GM19023 (cell line): Measurements from ENCODE around the gene CADM4.
"Not testable (repeated sequence)": the region's sequence is repeated elsewhere in the genome, so short reads cannot be mapped to it uniquely, and the experiment has no call there.

Experiments
- ATAC-seq: cut with Tn5 transposase; IDR thresholded peaks from one replicate; pipeline ENCODE4 v1.9.1; 2021; ENCODE audit warnings: mild to moderate bottlenecking, moderate library complexity; ENCODE audit not compliant: unreplicated experiment

The CADM4 gene

DNA sequence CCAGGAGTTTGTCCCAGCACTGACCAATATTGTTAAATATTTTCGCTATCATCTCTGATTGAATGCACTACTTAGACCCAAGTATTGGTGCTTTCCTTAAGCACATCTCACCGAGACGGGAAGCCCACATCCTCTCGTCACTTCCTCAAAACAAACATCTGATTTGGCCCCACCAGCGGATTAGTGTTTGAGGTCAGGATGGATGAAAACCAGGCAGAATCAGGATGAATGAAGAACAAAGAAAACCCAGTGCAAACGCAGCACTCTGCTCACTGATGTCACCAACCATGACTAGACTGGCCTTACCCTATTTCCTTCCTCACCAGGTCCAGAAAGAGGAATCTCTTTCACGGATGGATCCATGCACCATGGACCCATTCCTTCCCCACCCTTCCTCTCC is 24.4 kb upstream of the CADM4 start:
- no peak for ATAC-seq

DNA sequence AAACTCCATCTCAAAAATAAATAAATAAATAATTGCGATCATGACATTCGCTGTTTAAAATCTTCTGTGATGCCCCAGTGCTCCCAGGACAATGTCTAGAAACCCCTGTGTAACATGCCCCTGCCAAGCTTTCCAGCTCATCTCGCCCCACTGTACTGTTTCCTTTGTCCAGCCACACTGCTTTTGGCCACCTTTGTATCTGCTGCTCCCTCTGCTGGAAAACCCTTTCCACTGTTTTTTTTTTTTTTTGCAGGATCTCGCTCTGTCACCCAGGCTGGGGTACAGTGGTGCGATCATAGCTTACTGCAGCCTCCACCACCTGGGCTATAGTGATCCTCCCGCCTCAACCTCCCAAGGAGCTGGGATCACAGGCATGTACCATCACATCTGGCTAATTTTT is 22.8 kb upstream of the CADM4 start:
- ATAC-seq, result no peak

- ATAC-seq, result no peak
These were observed 21.3 kb upstream of the CADM4 start for GRCh38 chr19:43660971-43661360.

GRCh38 chr19:43660301-43660970 is 20.8 kb upstream of the CADM4 start:
- no peak for ATAC-seq

GRCh38 chr19:43658494-43658893 is 18.8 kb upstream of the CADM4 start:
- ATAC-seq, result no peak

DNA sequence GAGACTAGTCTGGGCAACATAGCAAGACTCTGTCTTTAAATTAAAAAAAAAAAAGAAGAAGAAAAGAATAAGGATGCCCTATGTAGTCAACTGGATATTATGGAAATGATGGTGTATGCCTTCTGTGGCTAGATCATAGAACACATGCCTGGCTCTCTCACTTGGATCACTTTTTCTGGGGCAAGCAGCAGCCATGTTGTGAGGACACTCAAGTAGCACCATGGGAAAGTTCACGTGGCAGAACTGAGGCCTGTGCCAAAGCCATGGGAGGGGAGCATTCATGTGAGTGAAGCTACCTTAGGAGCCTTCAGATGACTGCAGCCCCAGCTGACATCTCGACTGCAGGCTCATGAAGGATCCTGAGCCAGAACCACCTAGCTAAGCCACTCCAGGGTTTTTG is 18.4 kb upstream of the CADM4 start:
- ATAC-seq, result no peak

DNA sequence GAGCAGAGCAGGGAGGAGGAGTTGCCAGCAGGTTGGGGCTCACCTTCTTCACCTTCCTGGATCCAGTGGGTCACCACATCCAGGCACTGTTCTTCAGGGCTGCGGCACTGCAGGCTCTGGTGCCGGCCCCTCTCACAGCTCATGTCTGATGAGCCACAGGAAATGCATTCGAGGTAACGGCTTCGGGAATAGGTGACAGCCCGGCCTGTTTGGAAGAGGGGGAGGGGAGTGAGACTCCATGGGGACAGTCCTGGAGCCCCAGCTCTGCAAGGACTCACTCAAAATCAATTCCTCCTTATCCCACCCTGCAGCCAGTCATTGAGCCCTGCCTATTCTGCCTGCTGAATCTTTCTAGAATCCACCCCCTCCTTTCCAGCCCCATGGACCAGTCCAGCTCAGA is 16.8 kb upstream of the CADM4 start:
- ATAC-seq, result no peak

- no peak for ATAC-seq
These were observed 12.9 kb upstream of the CADM4 start for GRCh38 chr19:43652546-43652874.

DNA sequence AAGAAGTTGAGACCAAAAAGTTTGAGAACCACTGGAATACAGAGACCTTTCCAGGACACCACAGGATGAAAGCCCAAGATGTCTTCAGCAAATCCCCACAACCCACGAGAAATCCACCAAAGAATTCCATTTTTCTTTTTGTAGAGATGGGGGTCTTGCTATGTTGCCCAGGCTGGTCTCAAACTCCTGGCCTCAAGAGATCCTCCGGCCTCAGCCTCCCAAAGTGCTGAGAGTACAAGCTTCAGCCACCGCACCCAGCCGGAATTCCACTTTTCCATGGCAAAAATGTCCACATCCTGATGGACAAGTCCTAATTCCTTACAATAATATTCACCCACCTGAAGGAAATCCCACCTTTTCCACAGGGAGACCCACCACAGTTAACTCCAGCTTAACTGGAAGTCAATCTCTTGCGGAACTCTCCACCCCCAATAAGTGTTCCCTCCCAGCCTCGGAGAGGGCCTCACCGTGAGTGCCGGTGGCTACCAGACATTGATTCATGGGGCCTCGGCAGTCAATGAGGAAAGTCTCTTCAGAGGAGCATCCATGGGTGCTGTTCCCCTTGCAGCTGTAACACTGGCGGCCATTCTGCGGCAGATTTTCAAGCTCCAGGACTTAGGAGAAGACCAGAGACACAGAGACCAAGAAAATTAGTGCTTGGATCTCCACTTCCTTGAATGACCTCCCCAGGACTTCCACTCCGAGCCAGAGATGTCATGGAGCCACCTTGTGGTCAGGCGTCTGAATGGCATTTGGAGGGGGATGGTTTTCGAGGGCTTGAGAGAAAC is 12.3 kb upstream of the CADM4 start:
- ATAC-seq, result no peak

DNA sequence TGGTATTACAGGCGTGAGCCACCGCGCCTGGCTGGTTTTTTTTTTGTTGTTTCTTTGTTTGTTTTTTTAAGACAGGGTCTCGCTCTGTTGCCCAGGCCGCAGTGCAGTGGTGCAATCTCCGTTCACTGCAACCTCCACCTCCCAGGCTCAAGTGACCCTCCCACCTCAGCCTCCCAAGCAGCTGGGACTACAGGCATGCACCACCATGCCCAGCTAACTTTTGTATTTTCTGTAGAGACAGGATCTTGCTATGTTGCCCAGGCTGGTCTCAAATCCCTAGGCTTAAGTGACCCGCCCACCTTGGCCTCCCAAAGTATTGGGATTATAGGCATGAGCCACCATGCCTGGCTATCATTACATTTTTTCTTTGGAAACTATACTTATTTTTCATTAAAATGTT is 10.6 kb upstream of the CADM4 start:
- not testable (repeated sequence) for ATAC-seq

DNA sequence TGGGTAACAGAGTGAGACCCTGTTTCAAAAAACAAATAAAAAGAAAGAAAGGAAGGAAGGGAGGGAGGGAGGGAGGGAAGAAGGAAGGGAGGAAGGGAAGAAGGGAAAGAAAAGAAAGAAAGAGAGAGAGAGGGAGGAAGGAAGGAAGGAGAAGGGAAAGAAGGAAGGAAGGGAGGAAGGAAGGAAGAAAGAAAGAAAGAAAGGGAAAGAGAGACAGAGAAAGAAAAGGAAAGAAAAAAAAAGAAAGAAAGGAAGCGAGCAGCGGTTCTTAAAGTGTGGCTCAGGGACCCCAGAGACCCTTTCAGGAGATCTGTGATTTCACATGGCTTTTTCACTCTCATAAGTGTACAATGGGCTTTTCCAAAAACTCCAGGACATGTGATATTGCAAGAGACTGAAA is 9.9 kb upstream of the CADM4 start:
- no peak for ATAC-seq

GRCh38 chr19:43648633-43649032 is 9.0 kb upstream of the CADM4 start:
- no peak for ATAC-seq

- no peak for ATAC-seq
These were observed 4.5 kb upstream of the CADM4 start for GRCh38 chr19:43644181-43644580.

- ATAC-seq, result no peak
These were observed 3.7 kb upstream of the CADM4 start for GRCh38 chr19:43643326-43643725.

DNA sequence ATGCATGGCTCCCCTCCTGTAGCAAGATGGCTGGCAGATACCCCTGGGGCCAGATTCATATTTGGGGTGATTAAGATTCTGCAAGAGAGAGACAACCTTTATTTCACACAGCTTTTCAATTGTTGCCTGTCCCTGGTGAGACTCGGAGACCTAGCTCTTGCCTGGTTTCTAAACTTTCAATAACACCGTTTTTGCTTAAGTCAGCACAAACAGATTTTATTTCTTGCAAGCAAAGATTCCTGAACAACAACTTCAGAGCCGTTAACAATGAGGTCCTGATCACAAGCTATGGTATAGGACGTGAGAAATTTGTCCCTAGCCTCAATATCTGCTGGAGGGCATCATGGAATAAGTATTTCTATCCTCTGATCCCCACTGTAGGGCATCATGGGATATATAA is 2.9 kb upstream of the CADM4 start:
- ATAC-seq, result no peak

- no peak for ATAC-seq
These were observed 1.7 kb upstream of the CADM4 start for GRCh38 chr19:43641333-43641732.

DNA sequence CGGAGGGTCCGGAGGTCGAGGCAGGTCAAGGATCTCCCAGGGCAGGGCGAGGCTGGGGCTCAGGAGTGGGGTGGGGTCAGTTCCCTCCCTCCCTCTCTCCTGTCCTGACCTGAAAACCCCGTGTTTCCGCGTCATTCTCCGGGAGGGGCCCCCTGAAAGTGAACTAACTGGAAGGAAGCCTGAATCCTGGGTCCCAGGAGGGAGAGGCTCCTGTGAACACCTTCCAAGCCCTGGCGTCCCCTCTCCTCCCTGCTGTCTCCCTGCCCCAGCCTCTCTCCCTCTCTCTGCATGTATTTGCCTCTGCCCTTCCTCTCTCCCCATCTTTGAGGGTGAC is 741 bp upstream of the CADM4 start:
- ATAC-seq, result no peak

- no peak for ATAC-seq
These were observed 593 bp downstream of the CADM4 start for GRCh38 chr19:43638995-43639518.

- ATAC-seq, result no peak
These were observed 1.2 kb downstream of the CADM4 start for GRCh38 chr19:43638214-43638994.

- no peak for ATAC-seq
These were observed 3.4 kb downstream of the CADM4 start for GRCh38 chr19:43636121-43636683.

DNA sequence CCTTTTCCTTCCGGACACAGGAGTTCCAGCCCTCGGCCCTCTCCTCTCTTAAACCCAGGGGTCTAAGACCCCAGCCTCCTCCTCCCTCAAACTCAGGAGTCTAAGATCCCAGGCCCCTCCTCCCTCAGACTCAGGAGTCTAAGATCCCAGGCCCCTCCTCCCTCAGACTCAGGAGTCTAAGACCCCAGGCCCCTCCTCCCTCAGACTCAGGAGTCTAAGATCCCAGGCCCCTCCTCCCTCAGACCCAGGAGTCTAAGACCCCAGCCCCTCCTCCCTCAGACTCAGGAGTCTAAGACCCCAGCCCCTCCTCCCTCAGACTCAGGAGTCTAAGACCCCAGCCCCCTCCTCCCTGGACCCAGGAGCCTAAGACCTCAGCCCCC is 4.1 kb downstream of the CADM4 start:
- not testable (repeated sequence) for ATAC-seq
